Measurements from ENCODE around the gene PIGZ.

PIGZ gene

GRCh38 chr3:196981657-196982056, 13.0 kb upstream of the PIGZ start:
- no peak for DNase-seq (ENCODE audit: low read depth)

DNA sequence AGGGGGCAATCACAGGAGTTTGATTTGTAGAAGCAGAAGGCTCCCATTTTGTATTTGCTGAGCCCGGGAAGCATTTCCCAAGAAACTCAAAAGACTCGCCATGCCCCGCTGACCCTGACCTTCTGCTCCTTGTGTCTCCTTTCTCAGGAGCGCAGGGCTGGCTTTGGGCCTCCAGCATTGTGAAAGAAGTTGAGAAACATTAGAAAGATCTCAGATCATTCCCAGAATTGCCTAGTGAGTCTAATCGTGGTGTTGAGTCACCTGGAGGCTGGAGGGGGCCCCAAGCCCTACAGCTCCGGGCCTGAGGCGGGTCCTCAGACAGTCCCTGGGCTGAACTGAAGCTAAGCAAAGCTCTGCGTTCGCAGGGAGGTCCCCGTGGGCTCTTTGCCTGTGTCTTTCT, 10.9 kb upstream of the PIGZ start:
- peak; percentile 84 for DNase-seq (ENCODE audit: low read depth)

DNA sequence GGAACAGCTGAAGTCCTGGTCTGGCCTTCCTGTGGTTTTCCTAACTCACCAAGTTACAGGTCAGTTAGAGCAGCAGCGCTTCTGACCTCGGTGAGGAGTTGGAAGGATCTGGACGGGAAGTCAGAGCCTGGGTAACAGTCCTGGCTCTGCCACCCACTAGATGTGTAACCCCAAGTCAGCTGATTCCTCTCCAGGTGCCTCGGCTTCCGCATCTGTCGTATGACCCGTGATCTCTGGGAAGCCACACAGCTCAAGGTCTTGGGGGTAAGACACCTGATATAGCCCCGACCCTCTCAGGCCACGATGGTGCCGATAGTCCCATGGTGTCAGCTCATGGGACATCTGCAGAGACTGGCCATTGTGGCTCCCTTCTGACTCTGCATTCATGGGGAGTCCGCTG, 8.3 kb upstream of the PIGZ start:
- DNase-seq (ENCODE audit: low read depth) = no peak

DNA sequence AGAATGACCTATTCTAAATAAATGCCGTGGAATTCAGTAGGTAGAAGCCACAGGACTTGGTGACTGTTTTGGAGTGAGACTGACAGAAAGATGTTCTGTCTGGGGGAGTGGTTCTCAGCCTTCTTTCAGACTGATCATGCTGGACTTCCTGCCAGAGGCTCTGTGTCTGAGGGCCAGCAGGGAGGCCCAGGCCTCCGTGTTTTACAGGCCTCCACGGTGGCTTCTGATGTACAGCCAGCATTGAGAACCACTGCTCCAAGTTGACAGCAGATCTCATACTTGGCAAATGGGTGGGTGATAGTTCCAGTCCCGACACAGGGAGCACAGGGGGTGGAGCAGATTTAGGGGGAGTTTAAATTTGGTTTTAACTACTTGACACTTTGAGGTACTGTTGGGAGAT, 6.7 kb upstream of the PIGZ start:
- DNase-seq (ENCODE audit: low read depth) = no peak

DNA sequence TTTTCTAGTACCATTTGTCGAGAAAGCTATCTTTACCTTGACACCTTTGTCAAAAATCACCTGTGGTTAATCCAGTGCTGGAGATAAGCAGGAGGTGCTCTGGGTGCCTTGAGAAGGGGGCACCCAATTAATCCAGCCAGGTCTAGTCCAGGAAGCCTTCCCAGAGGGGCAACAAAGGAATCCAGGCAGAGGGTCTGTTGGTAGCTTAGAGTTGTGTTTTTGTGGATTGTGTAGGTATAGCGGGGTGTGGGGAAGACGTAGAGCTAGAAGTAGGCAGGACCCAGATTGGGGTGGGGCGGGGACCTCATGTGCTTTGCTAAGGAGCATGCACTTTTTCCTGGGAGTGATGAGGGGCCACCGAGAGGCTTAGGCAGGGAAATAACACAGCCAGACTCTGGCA, 6.0 kb upstream of the PIGZ start:
- no peak for DNase-seq (ENCODE audit: low read depth)

DNA sequence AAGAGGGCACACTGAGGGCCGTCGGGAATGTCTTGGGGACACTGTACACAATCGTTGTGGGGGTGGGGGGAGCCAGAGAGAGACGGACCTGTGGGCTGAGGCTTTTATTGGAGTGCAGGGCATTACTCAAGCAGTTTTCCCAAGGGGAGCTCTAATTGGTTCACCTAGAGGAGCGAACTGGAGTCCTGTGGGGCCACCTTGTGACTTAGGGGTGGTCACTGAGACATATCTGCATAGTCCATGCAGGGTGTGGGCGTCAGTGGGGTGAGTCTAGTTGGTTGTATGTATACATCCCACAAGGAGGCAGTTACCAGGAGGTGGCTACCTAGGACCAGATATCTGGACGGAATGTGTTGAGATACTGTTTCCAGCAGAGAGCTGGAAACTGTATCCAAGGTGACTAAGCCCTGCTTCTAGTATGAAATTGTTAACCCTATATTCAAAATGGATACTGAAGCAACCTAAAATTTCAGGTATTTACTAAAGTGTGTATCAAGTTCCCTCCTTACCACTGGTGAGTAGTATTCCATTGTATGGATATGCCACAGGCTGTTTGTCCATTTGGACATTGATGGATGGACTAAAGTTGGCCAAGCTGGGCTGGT, 2.6 kb upstream of the PIGZ start:
- no peak for DNase-seq (ENCODE audit: low read depth)

DNA sequence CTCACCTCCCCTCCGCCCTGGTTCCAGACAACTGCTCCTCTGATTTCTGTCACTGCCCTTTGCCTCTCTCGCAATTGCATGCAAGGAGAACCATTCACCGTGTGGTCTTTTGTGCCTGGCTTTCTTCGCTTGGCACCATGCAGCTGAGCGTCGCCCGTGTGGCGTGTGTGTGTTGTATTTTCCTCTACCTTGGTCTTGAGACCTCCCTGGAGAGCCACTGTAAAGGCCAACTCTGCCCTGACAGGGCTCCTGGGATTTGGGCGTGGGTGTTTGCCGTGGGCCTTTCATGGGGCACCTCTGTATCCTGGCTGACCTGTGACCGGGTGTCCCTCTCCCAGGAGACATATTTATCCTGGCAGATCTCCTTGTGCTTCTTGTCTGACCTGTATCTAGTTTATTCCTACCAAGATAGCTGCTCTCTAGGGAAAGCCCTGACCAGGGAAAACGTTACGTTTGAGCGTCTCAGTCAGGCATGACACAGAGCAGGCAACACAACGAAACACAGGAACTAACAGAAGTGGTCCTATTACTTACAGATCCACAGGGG, 2.0 kb upstream of the PIGZ start:
- no peak for DNase-seq (ENCODE audit: low read depth)

DNA sequence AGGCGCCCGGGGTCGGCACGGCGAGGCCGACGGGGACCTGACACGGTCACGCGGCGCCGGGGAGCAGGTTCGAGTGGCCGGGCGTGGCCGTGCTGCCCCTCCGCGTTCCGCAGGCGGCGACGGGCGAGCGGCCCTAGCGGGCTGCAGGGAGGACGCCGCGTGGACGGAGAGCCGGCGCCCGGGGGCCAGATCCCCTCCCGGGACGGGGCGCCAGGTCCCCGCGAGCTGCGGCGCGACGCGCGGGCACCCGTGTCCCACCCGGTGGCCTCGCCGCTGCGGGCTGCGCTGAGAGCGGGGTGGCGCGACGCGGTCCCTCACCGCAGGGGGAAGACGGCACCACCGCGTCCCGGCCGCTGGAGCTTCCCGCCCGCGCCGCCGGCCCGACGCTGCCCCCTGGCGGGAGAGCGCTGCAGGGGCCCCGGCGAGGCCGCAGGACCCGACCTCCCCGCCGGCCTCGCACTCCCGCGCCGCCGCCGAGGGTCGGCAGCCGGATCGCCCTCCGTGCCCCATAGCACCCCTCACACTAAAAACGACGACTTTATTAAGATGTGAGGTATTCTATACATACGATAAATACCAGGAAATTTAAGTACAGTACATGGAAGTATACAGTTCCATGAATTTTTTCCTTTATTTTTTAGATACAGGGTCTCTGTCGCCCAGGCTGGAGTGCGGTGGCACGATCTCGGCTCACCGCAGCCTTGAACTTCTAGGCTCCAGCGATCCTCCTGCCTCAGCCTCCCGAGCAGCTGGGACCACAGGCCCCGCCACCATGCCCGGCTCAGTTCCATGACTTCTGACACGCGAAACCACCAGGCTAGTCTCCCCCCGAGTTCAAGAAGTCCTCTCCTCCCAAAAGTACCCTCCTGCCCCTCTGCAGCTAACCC, 1.3 kb upstream of the PIGZ start:
- peak; percentile 39 for DNase-seq (ENCODE audit: low read depth)

DNA sequence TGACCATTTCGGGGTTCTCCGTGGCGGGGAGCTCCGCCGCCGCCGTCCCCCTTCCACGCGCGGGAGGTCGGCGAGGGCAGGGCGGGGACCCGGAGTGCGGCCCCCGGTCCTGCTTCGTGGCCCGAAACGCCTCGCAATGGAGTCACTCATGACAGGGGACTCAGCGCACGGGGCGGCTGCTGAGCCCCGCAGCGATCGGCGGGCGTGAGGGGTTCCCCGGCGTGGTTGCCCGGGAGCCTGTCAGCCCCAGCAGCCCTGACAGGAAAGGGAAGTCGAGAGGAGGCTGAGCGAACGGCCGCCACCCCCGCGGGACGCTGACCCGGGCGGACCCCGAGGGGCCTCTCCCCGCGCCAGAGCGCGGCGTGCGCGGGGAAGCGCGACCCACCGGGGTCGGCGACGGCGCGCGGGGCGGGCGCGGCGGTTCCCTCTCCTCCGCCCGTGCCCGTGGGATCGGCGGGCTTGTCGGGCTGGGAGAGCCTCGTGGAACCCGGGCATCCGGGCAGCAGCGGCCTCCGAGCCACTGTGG, 564 bp upstream of the PIGZ start:
- no peak for DNase-seq (ENCODE audit: low read depth)

DNA sequence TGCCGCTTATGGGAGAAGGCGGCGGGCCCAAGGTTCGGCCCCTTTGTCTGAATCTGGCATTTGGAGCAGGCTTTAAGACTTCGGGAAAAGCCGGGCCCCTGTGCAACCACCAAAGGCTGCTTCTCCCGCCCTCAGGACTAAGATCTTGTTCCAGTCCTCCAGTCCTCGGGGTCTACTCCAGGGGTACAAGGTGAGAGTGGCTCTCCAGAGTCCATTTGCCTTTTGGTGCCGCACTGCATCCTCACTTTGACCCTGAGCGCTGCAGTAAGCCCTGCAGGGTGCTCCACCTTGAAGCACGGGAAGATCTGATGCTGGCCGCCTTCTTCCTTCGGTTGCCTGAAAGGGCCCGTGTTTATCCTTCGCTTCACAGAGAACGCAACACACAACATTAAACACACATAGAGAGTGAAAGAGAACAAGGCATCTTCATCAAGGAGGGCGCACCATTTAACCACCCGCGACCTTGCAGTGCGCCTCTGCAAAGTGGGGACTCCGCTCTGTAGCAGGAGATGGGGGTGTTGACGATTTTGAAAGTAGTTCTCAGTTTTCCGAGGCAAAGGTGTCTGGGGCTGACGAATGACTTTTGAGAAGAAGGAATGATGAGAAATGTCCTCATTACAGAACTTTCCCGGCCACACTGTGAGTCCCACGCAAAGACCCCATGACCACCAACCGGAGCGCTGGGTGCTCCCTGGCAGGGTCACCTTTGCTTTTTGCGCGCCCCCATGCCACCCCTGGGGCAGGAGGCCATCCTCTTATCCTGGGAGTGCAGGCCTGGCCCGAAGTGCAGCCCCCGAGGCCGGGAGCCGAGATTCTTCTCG, 1.0 kb downstream of the PIGZ start:
- no peak for DNase-seq (ENCODE audit: low read depth)

GRCh38 chr3:196966526-196967401, 1.9 kb downstream of the PIGZ start:
- DNase-seq (ENCODE audit: low read depth) = peak; percentile 28

DNA sequence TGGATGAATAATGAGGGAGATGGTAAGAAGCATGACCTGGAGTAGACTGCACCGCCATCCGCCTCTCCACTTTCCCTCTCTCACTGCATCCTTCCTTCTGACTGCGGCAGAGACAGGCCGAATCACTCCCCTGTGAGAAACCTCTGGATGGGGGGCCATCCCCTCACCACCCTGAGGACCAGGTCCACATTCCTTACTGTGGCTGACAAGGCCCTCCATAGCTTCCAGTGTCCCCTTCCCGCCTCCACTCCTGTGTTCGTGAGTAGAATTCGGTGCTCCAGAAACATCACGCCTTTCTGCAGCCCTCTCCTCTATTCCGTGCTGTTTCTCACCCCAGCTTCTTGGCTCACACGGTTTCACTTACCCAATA, 2.8 kb downstream of the PIGZ start:
- no peak for DNase-seq (ENCODE audit: low read depth)

DNA sequence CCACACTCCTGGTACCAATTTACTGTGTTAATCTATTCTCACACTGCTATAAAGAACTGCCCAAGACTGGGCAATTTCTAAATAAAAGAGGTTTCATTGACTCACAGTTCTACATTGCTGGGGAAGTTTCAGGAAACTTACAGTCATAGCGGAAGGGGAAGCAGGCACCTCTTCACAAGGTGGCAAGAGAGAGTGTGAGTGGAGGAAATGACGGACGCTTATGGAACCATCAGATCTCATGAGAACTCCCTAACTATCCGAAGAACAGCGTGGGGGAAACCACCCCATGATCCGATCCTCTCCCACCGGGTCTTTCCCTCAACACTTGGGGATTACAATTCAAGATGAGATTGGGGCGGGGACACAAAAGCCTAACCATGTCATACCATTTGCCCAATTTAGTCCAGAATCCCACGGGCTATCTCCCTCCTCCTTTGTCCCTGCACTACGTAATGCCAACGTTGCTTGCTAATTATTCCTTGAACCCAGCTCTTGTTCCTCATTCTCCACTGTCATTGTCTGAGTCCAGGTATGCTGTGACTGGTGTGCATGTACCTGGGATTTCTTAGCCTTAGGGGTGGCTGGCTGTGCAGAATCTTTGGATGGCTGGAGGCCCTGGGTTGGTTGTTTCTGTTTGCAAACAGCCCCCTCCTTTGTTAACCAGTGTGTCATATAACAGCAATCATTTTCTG, 3.4 kb downstream of the PIGZ start:
- no peak for DNase-seq (ENCODE audit: low read depth)

DNA sequence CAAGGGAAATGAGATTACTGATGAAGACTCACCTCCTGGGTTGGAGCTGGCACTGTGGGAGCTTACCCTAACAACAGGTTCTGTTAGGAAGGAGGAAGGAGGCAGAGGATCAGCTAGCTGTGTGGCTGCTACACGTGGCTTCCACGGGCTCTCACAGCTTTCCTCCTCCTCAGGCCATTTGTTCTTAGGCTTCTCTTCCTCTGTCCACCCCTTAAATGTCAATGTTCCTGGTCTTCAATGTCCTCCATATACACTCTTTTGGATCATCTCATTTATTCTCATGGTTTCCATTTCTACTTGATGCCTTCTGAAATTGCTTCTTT, 5.0 kb downstream of the PIGZ start:
- no peak for DNase-seq (ENCODE audit: low read depth)

DNA sequence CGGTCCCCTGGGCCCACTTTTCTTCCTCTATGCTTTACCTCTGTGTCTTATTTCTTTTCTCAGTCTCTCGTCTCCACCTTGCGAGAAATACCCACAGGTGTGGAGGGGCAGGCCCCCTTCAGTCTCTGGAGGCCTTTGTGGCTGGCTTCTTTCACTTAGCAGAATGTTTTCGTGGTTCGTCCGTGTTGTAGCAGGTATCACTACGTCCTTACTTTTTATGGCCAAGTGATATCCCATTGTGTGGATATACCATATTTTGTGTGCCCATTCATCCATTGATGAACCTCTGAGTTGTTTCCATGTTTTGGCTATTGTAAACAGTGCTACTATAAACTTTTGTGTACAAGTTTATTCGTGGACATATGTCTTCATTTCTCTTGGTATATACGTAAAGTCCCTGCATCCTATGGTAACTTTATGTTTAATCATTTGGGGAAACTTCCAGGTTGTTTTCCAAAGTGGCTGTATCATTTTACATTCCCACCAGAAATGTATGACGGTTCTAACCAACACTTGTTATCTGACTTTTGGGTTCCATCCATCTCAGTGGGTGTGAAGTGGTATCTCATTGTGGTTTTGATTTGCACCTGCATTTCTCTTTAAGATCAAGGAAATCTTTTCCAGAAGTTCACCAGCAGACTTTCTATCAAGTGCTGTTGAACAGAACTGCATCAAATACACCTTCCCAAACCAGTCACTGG, 5.6 kb downstream of the PIGZ start:
- DNase-seq (ENCODE audit: low read depth) = no peak

DNA sequence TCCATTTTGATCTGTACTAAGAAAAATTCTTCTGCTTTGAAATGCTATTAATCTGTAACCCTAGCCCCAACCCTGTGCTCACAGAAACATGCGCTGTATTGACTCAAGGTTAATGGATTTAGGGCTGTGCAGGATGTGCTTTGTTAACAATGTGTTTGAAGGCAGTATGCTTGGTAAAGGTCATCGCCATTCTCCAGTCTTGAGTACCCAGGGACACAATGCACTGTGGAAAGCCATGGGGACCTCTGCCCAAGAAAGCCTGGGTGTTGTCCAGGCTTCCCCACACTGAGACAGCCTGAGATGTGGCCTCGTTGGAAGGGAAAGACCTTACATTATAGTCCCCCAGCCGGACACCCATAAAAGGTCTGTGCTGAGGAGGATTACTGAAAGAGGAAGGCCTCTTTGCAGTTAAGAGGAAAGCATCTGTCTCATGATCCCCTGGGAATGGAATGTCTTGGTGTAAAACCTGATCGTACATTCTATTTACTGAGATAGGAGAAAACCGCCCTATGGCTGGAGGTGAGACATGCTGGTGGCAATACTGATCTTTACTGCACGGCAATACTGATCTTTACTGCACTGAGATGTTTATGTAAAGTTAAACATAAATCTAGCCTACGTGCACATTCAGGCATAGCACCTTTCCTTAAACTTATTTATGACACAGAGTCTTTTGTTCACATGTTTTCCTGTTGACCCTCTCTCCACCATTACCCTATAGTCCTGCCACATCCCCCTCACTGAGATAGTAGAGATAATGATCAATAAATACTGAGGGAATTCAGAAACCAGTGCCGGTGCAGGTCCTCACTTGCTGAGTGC, 6.3 kb downstream of the PIGZ start:
- DNase-seq (ENCODE audit: low read depth) = no peak

GRCh38 chr3:196954832-196955231, 13.8 kb downstream of the PIGZ start:
- DNase-seq (ENCODE audit: low read depth) = no peak

GRCh38 chr3:196951371-196951770, 17.3 kb downstream of the PIGZ start:
- no peak for DNase-seq (ENCODE audit: low read depth)

DNA sequence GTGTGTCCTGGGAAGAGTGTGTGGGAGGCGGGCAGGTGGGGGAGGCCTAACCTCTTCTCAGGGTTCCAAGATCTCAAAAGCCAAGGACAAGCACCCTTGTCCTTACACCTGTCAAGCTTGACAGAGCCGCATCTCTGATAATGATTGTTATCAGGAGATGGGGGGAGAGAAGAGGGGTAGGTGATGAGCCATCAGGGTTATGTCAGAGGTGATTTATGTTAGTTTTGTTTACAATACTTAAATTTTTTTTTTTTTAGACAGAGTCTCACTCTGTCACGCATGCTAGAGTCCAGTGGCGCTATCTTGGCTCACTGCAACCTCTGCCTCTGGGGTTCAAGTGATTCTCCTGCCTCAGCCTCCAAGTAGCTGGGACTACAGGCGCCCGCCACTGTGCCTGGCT, 18.9 kb downstream of the PIGZ start:
- DNase-seq (ENCODE audit: low read depth) = no peak

- no peak for DNase-seq (ENCODE audit: low read depth)
These were observed 19.4 kb downstream of the PIGZ start for GRCh38 chr3:196949285-196949619.

Data from iris pigment epithelial cell (primary cell).